ENCODE data around the gene ZBTB40.
A peak's percentile ranks its signal among the peaks of the same experiment; 100 is the strongest.

Gene ZBTB40

DNA sequence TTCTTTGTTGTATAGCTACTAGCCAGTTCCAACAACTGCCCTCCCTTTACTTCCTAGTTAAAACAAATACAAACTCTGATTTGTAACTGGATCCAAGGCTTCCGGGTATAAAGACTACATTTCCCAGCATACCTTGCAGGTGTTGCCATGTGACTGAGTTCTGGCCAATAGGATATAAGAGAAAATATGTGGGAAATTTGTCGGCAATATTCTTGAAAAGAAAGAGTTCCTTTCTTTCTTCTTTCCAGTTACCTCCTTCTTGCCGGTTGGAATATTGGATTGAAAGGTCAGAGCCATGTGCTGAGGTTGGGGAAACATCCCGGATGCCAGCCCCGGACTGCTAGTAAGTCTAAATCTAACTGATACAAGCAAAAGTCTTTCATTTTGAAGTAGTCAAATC, 23.0 kb upstream of the ZBTB40 start:
- peak; percentile 59 for DNase-seq

DNA sequence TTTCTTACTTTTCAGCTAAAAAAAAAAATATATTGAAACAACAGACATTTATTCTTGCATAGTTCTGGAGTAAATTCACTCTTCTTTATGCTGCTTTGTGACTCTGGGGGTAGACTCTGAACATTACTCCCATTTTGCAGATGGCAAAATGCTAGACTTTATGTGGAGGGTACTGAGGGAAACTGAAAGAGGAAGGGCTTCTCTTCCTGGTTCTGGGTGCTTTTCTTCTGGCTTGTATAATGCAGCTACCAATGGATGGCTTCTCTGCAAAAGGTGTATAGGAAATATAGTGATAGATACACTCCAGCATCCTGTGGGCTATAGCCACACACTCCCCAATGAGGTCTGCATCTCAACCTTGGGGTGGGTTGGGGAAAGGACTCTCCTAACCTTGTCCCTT, 19.7 kb upstream of the ZBTB40 start:
- DNase-seq = peak; percentile 33

GRCh38 chr1:22434717-22435116, 16.9 kb upstream of the ZBTB40 start:
- no peak for DNase-seq

- DNase-seq = no peak
These were observed 14.7 kb upstream of the ZBTB40 start for GRCh38 chr1:22436948-22437347.

DNA sequence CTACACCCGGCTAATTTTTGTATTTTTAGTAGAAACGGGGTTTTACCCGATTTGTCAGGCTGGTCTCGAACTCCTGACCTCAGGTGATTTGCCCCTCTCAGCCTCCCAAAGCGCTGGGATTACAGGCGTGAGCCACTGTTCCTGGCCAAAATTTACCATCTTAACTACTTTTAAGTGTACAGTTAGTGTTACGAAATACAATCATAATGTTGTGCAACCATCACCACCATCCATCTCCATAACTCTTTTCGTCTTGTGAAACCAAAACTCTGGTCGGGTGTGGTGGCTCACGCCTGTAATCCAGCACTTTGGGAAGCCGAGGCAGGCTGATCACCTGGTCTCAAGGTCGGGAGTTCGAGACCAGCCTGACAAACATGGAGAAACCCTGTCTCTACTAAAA, 14.1 kb upstream of the ZBTB40 start:
- peak; percentile 84 for DNase-seq

DNA sequence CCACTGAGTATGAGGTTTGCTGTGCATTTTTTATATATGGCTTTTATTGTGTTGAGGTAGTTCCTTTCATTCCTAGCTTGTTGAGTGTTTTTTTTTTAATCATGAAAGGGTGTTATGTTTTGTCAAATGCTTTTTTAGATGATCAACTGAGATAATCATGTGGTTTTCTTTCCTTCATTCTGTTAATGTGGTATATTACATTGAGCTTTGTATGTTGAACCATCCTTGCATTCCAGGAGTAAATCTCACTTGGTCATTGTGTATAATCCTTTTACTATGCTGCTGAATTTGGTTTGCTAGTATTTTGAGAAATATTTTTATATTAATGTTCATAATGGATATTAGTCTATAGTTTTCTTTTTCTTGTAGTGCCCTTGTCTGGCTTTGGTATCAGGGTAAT, 11.1 kb upstream of the ZBTB40 start:
- no peak for DNase-seq

DNA sequence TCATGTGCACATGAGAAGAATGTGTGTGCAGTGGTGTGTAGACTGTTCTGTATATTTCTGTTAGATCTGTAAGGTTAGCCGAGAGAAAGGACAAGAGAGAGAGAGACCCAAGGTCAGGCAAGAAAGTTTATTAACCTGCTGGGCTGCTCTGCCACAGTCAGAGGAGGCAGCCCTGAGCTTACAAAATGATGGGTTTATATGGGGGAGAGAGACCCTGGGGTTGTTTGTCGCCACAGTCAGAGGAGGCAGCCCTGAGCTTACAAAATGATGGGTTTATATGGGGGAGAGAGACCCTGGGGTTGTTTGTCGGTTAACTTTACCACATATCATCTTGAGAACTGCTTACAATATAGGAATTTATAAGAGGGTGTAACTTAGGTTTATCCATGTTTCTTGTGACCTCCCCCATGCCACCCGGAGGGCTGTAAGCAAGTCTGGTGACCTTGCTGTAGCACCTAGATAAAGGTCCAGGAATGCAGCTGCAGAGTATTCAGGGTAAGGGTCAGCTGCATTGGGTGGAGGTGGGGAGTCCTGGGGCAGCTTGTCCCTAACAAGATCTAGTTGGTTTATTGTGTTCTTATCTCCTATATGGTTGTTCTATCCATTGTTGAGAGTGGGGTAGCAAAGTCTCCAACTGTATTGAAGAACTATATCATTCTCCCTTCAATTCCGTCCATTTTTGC, 9.3 kb upstream of the ZBTB40 start:
- DNase-seq = no peak

GRCh38 chr1:22443332-22443731, 8.3 kb upstream of the ZBTB40 start:
- DNase-seq = no peak

GRCh38 chr1:22444856-22445255, 6.8 kb upstream of the ZBTB40 start:
- DNase-seq = no peak

- DNase-seq = no peak
These were observed 4.0 kb upstream of the ZBTB40 start for GRCh38 chr1:22447621-22448111.

DNA sequence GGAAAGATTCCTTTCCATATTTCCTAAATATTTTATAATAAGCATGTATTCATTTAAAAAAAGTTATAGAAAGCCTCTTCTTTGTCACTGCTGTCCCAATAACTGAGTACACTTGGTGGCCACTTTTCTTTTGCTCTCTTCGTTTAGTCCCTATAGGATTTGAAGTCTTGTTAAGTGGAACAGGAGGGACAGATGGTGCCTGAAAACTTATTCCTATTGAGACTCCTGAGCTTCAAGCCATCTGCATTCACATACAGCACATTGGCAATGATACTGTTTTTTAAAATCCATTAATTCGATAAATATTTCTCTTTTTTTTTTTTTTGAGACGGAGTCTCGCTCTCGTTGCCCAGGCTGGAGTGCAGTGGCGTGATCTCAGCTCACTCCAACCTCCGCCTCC, 2.0 kb upstream of the ZBTB40 start:
- no peak for DNase-seq

DNA sequence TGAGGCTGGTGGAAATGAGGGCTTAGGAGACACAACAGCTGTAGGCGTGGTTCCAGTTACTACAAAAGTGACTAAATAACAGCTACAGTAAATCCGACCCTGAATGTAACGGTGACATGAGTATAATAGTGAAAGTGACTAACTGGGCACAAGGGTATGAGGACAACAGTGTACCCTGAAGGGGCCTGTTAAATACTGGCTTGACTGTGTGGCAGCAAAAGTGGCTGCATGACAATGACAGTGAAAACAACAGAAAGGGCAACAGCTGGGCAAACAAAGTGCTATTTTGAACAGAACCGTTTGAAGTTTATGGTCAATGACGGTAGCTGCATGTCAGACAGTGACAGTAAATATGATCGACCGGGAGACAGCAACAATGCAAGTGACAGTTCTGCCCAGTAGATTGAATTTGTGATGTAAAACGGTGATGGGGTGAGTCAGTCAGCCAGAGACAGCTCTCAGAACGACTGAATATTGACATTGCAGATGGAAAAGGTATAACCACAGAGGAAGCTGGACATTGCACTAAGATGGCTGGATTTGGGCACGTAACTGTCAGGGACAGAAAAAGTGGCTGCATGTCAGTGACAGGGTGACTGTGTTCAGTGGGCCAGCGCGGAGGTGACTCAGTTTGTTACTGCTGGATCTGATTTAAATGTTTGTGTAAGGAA, 1.2 kb upstream of the ZBTB40 start:
- no peak for DNase-seq

DNA sequence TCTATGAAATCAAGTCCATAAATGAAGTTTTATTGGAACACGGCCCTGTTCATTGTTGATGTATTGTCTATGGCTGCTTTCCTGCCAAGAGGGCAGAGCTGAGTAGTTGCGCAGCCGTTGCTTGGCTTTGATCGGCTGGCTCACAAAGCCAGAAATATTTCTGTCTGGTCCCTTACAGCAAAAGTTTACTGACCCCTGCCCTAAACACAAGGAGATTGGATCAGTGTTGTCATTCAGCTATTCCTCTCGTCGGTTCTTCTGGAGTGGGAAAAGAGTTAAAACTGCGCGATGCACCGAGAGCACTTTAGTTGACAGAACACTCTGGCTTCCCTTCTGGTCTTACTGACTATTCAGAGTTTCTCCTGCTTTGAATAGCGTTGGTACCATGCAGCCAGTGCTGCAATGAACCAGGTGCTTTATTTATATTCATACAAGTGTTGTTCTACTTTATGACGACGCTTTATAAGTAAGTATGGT, 868 bp downstream of the ZBTB40 start:
- DNase-seq = peak; percentile 38

DNA sequence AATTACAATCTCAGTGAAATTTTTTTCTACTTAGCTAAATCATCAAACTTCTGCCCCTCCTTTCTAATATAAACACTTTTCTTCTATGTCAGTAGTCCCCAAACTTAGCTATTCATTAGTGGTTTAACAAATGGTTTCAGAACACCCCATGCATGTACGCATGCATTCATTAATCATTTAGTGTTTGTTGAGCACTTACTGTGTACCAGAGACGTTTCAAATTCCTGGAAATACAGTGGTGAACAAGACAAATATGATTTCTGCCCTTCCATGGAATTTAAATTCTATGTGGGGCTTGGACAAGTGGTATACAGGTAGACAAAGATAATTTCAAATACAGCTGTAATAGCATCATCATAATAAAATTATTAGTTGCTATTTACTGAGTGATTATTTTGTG, 1.5 kb downstream of the ZBTB40 start:
- no peak for DNase-seq

DNA sequence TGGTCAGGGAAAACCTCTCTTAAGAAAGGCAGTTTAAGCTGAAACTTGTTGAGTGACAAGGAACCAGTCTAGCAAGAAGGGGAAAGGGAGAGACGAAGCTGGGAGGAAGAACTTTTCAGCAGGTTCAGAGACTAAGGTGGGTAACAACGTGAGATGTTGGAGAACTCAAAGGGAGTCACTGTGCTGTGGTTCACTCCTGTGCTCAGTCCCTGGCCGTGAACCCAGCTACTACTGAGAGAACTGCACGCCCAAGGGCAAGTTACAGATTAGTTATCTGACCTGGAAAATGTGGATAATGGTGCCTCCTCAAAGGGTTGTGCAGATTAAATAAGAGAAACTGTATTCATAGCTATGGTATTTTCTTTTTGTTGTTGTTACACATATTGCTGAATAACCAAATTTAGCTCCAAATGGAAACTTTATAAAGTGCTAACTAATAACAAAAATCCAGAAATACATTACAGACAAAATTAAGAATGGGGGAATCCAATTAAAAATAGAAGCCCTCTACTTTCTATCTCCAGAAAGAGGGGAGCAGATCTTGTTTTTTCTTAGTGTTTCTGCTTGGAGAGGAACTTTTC, 2.9 kb downstream of the ZBTB40 start:
- DNase-seq = no peak

GRCh38 chr1:22457345-22457744, 5.7 kb downstream of the ZBTB40 start:
- no peak for DNase-seq

GRCh38 chr1:22457836-22458235, 6.2 kb downstream of the ZBTB40 start:
- no peak for DNase-seq

GRCh38 chr1:22461100-22461499, 9.4 kb downstream of the ZBTB40 start:
- DNase-seq = no peak

- peak; percentile 32 for DNase-seq
These were observed 10.3 kb downstream of the ZBTB40 start for GRCh38 chr1:22461678-22462527.

- DNase-seq = no peak
These were observed 11.3 kb downstream of the ZBTB40 start for GRCh38 chr1:22462928-22463327.

GRCh38 chr1:22465015-22465565, 13.4 kb downstream of the ZBTB40 start:
- no peak for DNase-seq

DNA sequence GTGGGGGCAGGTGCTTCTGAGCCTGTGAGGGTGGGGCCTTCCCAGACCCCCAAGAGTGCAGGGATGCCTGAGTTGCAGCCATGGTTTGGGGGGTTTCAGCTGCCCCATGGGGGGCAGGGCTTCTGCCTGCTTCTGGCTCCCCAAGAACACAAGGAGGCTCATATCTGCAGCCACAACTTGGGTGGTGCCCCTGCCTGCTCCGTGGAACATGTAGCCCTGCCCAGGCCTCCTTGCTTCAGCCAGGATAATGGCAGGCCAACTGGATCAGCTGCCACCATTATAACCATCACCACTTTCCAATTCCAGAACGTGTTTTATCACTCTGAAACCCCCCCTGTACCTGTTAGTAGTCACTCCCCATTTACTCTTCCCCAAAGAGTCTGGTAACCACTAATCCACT, 14.0 kb downstream of the ZBTB40 start:
- no peak for DNase-seq

DNA sequence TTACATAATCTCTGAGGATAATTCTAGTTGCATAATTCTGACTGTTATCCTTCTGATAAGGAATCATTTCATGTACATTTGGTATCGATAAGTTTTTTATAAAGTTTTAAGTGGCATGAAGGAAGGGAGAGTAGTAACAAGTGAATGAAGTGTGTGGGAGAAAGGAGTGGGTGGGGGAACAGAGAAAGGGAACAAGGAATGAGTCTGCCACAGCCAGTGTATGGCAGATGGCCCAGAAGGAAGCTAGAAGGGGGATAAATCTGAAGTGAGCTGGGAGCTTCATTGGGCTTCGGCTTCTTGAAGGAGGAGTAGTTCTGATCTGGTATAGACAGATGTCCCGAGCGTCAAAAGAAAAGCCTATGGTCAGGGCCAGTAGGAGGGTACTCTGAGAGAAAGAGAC, 18.6 kb downstream of the ZBTB40 start:
- DNase-seq = no peak
